Right lobe of liver (tissue), 6 donors: Measurements from ENCODE around the gene TMEM72. TPM values are rescaled to one million over a fixed set of nuclear protein-coding genes. Genes with fewer than 3 reads are reported as not detected.

Experiments
- ATAC-seq, 4 donors: fragments of 200-7000 bp; cut with Tn5 transposase; one replicate each; pipeline ENCODE4 v1.9.1; 2020; ENCODE audit warnings: mild to moderate bottlenecking in 4 of 4, moderate library complexity in 4 of 4
- DNase-seq, 3 donors: peaks; one replicate each; pipeline ENCODE4 v3.0.0-alpha.2; 2020
- H3K27ac ChIP-seq, 3 donors: fragments of 200-600 bp; one replicate each; pipeline ENCODE4 v1.8.0; 2022
- H3K27me3 ChIP-seq, 2 donors: fragments of 200-600 bp; one replicate each; pipeline ENCODE4 v1.8.0; 2022
- H3K36me3 ChIP-seq, 4 donors: fragments of 200-600 bp; sonication (generic) in 1 of 4; one replicate each; pipeline versions ENCODE4 v1.5.1 to v1.8.0; 2017 to 2022; ENCODE audit warnings: control low read depth in 1 of 4
- H3K4me1 ChIP-seq, 4 donors: fragments of 200-600 bp; sonication (generic) in 1 of 4; one replicate each; pipeline versions ENCODE4 v1.5.1 to v1.8.0; 2017 to 2022; ENCODE audit warnings: control low read depth in 1 of 4
- H3K4me3 ChIP-seq, 3 donors: fragments of 200-600 bp; one replicate each; pipeline ENCODE4 v1.8.0; 2022
- H3K9me3 ChIP-seq, 4 donors: fragments of 200-600 bp; sonication (generic) in 1 of 4; one replicate each; pipeline versions ENCODE4 v1.5.1 to v1.8.0; 2017 to 2022; ENCODE audit warnings: control low read depth in 1 of 4
- CTCF ChIP-seq, 4 donors: fragments of 200-600 bp in 3 of 4; fragments of 450-650 bp in 1 of 4; IDR thresholded peaks; one replicate each; pipeline versions ENCODE4 v1.5.1 to v1.8.0; 2016 to 2022; ENCODE audit warnings: antibody characterized with exemption in 4 of 4, mild to moderate bottlenecking in 2 of 4
- POLR2A ChIP-seq: fragments of 450-650 bp; IDR thresholded peaks from one replicate; pipeline ENCODE4 v1.6.1; 2017; ENCODE audit warnings: antibody characterized with exemption, mild to moderate bottlenecking
- WGBS: methylation state at CpG from one replicate; pipeline ENCODE4 v1.1.6; 2018; ENCODE audit warnings: low coverage, low lambda C conversion rate; ENCODE audit not compliant: insufficient coverage; ENCODE audit errors: missing lambda C conversion rate; 5-methylcytosine and 5-hydroxymethylcytosine counted together
- intact Hi-C, 2 donors: fragments of 100-400 bp; cut with DNase I; formaldehyde crosslinking; loops; one replicate each; pipeline versions ENCODE4 v1.11.2 to v1.14.1; 2022
- total RNA-seq, 6 experiments: library from RNA; depleted of rRNA in 2 of 6; stranded (reverse); fragments of >200 nt in 2 of 6; fragmentation: NEBNext Ultra II Directional in 3 of 6; extraction: Animal tissue kit (Norgen Biotek cat#: 25700) in 3 of 6; gene quantifications; one replicate each; pipeline versions ENCODE4 v1.1.0 to v1.2.4, GENCODE V29; 2016 to 2023
- donor health status: DM: no; HTN: yes; CAD: no.
- donor health status: DM: no; HTN: no; CAD: no.
- donor health status: DM: no; HTN: no; CAD: no.
- donor health status: DM: no; HTN: yes; CAD: no.
- donor health status: DM: no; HTN: yes; CAD: no.

Gene TMEM72
- total RNA-seq, 6 experiments from 2014 or later, result not detected

DNA sequence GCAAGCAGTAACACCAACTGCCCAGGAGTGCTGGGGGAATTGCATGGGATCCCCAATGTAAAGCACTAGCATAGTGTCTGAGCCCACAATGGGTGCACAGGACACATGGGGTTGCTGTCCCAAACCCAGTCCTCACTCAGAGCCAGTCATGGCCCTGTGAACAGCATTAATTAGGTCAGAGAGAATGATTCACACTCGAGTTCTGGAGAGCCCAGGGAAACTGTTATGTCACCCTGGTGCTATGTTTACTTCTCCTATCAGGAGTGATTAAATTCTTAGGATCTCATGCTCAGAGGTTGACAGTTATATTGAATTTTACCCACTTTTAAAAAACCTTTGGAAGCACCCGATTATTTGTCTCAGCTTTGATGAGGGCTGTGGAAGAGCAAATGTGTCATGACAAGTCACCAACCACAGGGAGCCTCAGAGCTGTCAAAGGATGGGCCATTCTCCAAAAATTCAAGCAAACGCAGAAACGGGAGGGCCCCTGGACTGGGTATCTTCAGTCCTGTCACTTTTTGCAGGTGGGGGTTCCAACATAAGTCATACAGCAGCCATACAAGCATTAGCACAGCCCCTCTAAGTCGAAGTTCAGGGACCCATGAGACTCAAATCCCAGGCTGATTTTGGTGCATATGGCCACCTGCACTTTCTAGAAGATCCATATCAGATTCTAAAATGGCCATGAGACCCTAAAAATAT lies 47.2 kb downstream of the TMEM72 start:
- H3K4me1 ChIP-seq, result peaks cover 0 to 46% (median 7%) of the 10 kb centered on the region in 4 donors
- H3K36me3 ChIP-seq, result peaks cover 0 to 4% (median 0%) of the 10 kb centered on the region in 4 donors
- DNase-seq (peak in 1 of 3 donors; percentile 38), ATAC-seq (peak in 2 of 4 donors; percentile 6 to 65)
- TF ChIP-seq CTCF (IDR thresholded peaks at IDR 0.05) (no peak), POLR2A (no peak)
- H3K27ac ChIP-seq, result peak overlapping the region; percentile 81 to 91 (median 84)
- H3K9me3 ChIP-seq, result no peaks in the 10 kb centered on the region
- H3K27me3 ChIP-seq, result no peaks in the 10 kb centered on the region
- intact Hi-C loops, result no loop called here
- peak overlapping the region; percentile 66 to 86 (median 81) for H3K4me3 ChIP-seq
- 15% methylated on average over 3 of the region's 5 CpGs for WGBS

DNA sequence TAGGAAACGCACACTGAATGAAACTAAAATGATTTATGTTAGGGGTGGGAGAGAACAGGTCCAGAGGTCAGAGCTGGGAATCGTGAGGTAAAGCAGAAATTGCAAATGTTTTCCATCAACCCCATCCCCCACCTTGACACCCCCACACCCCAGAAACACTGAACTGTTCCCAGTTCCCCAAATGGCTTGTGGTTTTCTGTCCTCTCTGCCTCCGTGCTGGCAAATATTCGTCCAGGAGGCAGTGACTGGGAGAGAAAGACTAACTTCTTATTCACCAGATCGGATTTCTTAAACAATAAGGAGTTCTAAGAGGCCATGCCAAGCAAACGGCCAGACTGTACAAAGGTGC lies 47.7 kb downstream of the TMEM72 start:
- Histone ChIP-seq H3K27ac (peak overlapping the region; percentile 81 to 91 (median 84)), H3K9me3 (no peaks in the 10 kb centered on the region), H3K4me3 (peak overlapping the region; percentile 66 to 86 (median 81)), H3K4me1 (peaks cover 0 to 51% (median 10%) of the 10 kb centered on the region in 4 donors), H3K36me3 (peaks cover 0 to 3% (median 0%) of the 10 kb centered on the region in 4 donors), H3K27me3 (no peaks in the 10 kb centered on the region)
- ATAC-seq (no peak), DNase-seq (no peak)
- WGBS, result 0% methylated on average over 6 of the region's 6 CpGs
- intact Hi-C loops, result no loop called here
- TF ChIP-seq CTCF (IDR thresholded peaks at IDR 0.05) (no peak), POLR2A (no peak)

- Histone ChIP-seq H3K27me3 (no peaks in the 10 kb centered on the region), H3K9me3 (no peaks in the 10 kb centered on the region), H3K36me3 (no peaks in the 10 kb centered on the region), H3K4me1 (peaks cover 0 to 57% (median 12%) of the 10 kb centered on the region in 4 donors), H3K4me3 (peak within 1 kb of the TSS; percentile 66 to 86 (median 81)), H3K27ac (peak within 1 kb of the TSS; percentile 81 to 91 (median 84))
- peak; percentile 98 for DNase-seq
- ATAC-seq, result peak; percentile 85 to 96 (median 92)
- intact Hi-C loops, result no loop called here
- TF ChIP-seq POLR2A (peak; percentile 94), CTCF (IDR thresholded peaks at IDR 0.05) (no peak)
- WGBS, result no CpG with 5 or more reads among the region's 74 CpGs
Observed at GRCh38 chr10:44959247-44960087, 48.3 kb downstream of the TMEM72 start, which contains the start of gene RASSF4. Gene RASSF4, plus strand, starts transcription at chr10:44959802. Its CDS starts 10,401 bp downstream, at chr10:44970203.

- H3K4me3 ChIP-seq, result peak overlapping the region; percentile 66 to 86 (median 81)
- ATAC-seq (no peak), DNase-seq (no peak)
- H3K4me1 ChIP-seq, result peaks cover 0 to 60% (median 15%) of the 10 kb centered on the region in 4 donors
- WGBS, result 21% methylated on average over 6 of the region's 8 CpGs
- no peaks in the 10 kb centered on the region for H3K36me3 ChIP-seq
- peak overlapping the region; percentile 29 to 73 (median 71) for H3K27ac ChIP-seq
- TF ChIP-seq CTCF (IDR thresholded peaks at IDR 0.05), result no peak
- TF ChIP-seq POLR2A, result no peak
- intact Hi-C loops, result no loop called here
- H3K9me3 ChIP-seq, result no peaks in the 10 kb centered on the region
- H3K27me3 ChIP-seq, result no peaks in the 10 kb centered on the region
Observed at GRCh38 chr10:44960088-44960460, 48.9 kb downstream of the TMEM72 start.
